HL-60/S4 treated with phorbol 12-myristate 13-acetate at 8.2 ng/mL for 4 days and 3 days (cell line): Measurements from ENCODE around the gene TNRC6B.
"Not testable (repeated sequence)": the region's sequence is repeated elsewhere in the genome, so short reads cannot be mapped to it uniquely, and the experiment has no call there.

ENCODE experiments used
- in situ Hi-C: fragments of 300-500 bp; cut with MboI; formaldehyde crosslinking; loops from 2 replicates; pipeline ENCODE4 v1.15.0; 2022; ENCODE audit warnings: low sequenced_read_pairs

TNRC6B gene

GRCh38 chr22:40276996-40277823, 99.5 kb downstream of the TNRC6B start:
- in situ Hi-C loops = no loop called here

DNA sequence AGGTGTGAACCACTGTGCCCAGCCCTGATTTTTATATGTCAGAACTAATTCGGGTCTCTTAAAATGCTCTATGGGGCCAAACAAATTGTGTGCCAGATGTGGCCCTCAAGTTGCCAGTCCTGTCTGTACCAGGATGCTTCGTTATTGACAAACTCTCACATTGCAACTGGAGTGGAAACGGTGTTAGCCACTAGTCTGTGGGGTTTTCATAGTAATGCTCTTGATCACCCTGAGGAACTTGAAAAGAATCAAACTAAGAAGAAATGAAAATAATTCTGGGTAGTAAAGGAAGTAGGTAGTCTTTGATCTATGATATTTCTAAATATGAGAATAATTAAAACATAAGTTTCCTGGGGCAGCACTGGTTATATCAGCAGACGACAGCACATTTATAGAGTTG, 101.3 kb downstream of the TNRC6B start:
- in situ Hi-C loops = no loop called here

DNA sequence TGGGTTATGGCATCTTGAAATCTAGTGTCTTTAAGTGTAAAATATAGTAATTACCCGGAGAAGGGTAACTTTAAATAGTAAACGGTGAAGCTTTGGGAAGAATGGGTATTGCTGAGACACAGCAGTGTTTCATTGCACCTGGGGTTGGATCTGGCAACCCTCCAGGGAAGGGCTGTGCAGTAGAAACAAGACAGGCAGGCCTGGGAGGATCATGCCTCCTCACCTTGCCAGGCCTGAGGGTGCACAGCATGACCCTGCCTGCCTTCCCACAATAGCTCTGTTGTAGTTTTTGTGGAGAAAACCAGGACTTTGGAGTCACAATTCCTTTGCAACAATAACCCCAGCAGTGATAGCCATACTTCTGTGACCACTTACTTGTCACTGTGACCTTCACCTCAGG, 104.0 kb downstream of the TNRC6B start:
- in situ Hi-C loops = no loop called here

DNA sequence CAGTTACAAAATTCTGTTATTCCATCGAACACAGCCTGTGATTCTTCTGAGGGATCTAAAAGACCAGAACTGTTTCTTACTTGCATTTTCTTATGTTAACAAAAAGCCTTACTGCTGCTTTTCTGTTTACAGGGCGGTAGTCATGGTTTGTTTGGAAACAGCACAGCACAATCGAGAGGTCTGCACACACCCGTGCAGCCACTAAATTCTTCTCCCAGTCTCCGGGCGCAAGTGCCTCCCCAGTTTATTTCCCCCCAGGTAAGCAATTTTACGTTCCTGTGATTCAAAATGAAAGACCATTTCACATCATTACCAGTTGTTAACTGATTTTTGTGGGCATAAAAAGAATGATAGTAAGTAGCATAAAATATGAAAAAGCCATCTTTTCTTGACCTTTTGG, 107.8 kb downstream of the TNRC6B start:
- in situ Hi-C loops = no loop called here

DNA sequence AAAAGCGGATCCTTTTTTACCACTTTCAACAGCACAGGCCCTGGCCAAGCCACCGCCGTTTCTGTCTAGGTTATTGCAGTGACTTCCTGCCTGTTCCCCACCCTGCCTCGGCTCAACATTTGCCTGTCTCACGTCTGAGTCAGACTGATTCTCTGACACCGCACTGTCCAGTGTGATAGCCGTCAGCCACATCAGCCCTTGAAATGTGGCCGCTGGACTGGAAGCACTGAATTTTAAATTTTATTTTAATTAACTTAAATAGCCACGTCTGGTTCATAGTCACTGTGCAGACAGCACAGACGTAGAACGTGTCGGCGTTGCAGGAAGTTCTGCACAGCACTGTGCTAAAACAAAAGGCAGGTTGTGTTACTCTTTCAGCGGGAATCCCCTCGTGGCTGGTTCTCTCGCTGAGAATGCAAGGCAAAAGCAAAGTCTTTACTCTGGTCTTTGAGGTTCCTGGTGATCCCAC, 112.3 kb downstream of the TNRC6B start:
- in situ Hi-C loops = no loop called here

DNA sequence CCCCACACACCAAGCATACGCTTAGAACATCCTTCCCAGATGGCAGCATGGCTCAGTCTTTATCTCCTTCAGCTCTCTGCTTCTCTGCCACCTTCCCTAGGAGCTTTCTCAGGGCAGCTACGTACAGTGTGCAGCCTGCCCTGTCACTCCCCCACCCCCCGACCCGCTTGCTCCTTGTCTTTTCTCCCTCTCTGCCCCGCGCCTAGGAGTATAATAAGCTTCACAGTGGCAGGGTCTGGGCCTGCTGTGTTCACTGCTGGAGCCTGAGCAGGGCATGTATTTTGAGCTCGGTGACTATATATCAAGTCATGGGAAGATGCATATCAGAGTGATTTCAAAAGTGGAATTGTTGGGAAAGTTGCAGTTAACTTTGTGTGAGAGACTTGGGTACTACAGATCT, 112.8 kb downstream of the TNRC6B start:
- in situ Hi-C loops = no loop called here

GRCh38 chr22:40294696-40295095, 117.0 kb downstream of the TNRC6B start:
- in situ Hi-C loops = no loop called here

- in situ Hi-C loops = no loop called here
Observed at GRCh38 chr22:40300316-40300715, 122.6 kb downstream of the TNRC6B start.

DNA sequence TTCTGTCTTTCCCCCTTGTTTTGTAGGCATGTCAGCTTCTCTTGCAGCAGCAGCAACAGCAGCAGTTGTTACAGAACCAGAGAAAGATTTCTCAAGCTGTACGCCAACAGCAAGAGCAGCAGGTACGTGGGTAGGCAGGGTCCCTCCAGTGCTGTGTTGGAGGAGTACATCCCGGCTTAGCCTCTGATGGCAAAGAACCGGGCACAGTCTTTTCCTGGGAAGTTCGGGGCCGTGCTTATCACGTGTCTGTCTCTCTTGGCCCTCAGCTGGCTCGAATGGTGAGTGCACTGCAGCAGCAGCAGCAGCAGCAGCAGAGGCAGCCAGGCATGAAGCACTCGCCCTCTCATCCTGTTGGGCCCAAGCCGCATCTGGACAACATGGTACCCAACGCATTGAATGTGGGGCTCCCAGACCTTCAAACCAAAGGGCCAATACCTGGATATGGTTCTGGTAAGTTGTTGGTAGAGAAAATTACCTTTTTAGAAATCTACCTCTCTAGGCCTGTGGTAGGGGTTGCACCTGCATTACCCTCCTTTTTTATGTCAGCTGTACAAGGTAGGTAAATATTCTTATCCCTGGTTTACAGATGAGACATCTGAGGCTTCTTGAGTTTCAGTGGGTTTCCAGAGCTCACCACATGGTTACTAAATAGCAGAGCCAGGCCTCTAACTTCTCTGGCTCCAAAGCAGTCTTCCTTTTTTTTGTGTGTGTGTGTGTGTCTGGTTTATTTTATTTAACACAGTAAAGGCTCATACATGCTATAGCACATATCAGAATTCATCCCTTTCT, 123.4 kb downstream of the TNRC6B start:
- in situ Hi-C loops = no loop called here

DNA sequence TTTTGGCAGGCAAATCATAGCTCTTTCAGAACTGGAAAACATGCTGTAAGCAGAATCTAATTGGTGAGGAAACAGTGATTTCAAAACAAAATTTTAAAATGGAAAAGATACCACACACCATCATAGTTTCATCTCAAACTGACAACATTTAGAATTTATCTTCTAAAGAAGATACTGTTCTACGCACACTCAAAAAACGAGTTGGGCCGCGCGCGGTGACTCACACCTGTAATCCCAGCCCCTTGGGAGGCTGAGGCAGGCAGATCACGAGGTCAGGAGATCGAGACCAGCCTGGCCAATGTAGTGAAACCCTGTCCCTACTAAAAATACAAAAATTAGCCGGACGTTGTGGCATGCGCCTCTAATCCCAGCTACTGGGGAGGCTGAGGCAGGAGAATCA, 124.4 kb downstream of the TNRC6B start:
- in situ Hi-C loops = no loop called here

GRCh38 chr22:40305625-40306024, 127.9 kb downstream of the TNRC6B start:
- in situ Hi-C loops = no loop called here

DNA sequence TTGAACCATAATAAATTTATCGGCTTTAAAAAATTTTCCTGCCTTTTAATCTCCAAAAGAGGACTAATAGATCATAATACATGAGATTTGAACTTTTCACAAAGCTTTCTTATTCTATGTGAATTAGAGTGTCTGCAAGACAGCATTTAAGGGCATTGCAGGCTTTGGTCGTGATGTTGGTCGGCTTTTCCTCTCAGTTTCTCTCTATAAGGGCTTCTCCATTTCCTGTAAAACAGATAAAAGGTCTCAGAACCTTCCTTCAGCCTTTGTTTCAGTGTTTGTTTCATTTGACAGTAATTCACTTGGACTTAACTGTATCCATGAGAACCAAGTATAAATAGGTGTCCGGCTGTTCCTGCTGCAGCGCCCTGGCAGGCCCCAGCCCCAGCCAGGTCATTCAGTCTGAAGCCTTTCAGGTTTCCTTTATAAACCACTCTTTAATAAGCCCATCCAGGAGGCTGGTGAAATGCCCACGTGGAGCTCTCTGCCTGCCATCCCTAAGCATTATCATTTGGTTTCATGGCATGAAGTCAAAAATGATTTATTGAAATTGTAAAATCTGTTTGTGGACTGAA, 131.4 kb downstream of the TNRC6B start:
- in situ Hi-C loops = no loop called here

DNA sequence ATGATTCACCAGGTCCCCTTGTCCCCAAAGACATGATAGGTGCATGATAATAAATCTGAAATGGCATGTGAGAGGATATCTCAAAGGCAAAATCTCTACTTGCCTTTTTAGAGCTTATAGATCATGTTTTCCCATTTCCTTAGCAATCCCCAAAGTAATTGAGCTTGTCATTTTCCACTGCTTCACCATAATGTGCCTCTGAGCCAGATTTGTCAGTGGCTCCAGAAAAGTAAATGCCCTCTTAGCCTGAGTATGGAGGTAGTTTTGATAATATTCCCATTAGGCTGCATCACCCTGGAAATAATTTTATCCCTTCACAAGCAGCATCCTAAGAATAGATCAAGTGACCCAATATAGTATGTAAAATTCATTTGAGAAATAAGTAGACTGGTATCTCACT, 131.9 kb downstream of the TNRC6B start:
- in situ Hi-C loops = no loop called here

- in situ Hi-C loops = no loop called here
Observed at GRCh38 chr22:40310081-40310767, 132.5 kb downstream of the TNRC6B start.

- in situ Hi-C loops = no loop called here
Observed at GRCh38 chr22:40310768-40311120, 133.0 kb downstream of the TNRC6B start.

- in situ Hi-C loops = not testable (repeated sequence)
Observed at GRCh38 chr22:40311646-40312045, 133.9 kb downstream of the TNRC6B start.

GRCh38 chr22:40312050-40312449, 134.3 kb downstream of the TNRC6B start:
- in situ Hi-C loops = no loop called here

GRCh38 chr22:40313007-40313406, 135.3 kb downstream of the TNRC6B start:
- in situ Hi-C loops = no loop called here

DNA sequence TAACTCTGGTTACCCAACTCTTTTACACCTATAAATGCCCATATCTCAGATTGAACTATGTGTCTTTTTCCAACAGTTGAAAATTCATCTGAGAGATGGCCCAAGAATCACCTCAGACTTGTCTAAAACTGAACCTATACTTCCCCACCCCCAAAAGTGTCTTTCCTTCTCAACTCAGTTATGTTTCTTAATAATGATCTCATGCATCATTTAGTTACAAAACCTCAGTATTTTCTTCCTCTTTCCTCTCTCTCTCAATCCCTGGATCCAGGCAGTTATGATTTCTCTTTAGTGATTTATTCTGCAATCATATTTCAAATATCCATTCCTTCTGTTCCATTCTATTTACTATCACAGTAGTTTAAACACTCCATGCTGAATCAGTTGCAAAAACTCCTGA, 136.3 kb downstream of the TNRC6B start:
- in situ Hi-C loops = no loop called here

GRCh38 chr22:40320687-40321086, 143.0 kb downstream of the TNRC6B start:
- in situ Hi-C loops = no loop called here

DNA sequence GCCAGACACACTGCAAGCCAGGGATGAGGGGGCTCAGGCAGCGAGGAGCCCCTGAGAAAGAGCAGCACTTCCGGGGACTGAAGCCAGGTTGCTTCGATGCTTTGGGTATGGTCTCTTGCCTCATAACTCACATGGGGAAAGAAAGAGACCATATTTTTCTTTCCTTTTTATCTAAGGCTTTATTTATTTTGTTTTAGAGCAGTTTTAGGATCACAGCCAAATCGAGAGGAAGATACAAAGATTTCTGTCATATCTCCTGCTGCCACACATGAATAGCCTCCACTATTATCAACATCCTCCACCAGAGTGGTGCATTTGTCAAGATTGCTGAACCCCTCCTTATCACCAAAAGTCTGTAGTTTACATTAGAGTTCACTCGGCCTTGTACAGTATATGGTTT, 144.3 kb downstream of the TNRC6B start:
- in situ Hi-C loops = no loop called here
